NT2/D1 (cell line): ENCODE measurements around the gene CCDC91.
"Not testable (repeated sequence)": the region's sequence is repeated elsewhere in the genome, so short reads cannot be mapped to it uniquely, and the experiment has no call there.

Experiments
- DNase-seq: peaks from one replicate; pipeline ENCODE4 v3.0.0-alpha.2; 2011; ENCODE audit warnings: low read depth, low spot score
- H3K27me3 ChIP-seq: 2 replicates; pipeline ENCODE4 v1.6.0; 2011; ENCODE audit warnings: mild to moderate bottlenecking; ENCODE audit not compliant: insufficient read length, insufficient read depth
- H3K36me3 ChIP-seq: 2 replicates; pipeline ENCODE4 v1.6.1; 2011; ENCODE audit warnings: mild to moderate bottlenecking, low read length, mixed read lengths; ENCODE audit not compliant: insufficient read depth, insufficient read length
- H3K4me1 ChIP-seq: 2 replicates; pipeline ENCODE4 v1.5.1; 2011; ENCODE audit not compliant: insufficient read depth, insufficient read length
- H3K4me3 ChIP-seq: 2 replicates; pipeline ENCODE4 v1.5.1; 2011; ENCODE audit warnings: low read depth; ENCODE audit not compliant: insufficient read length
- H3K9ac ChIP-seq: 2 replicates; pipeline ENCODE4 v1.6.0; 2011; ENCODE audit warnings: low read depth; ENCODE audit not compliant: insufficient read length
- H3K9me3 ChIP-seq: 2 replicates; pipeline ENCODE4 v1.5.1; 2011; ENCODE audit warnings: mild to moderate bottlenecking, low read length; ENCODE audit not compliant: insufficient read depth
- SUZ12 ChIP-seq: IDR thresholded peaks from 2 replicates; pipeline ENCODE4 v1.6.1; 2011; ENCODE audit not compliant: insufficient read length, insufficient read depth; ENCODE audit errors: extremely low read depth
- YY1 ChIP-seq: IDR thresholded peaks from 2 replicates; pipeline ENCODE4 v1.6.1; 2011; ENCODE audit not compliant: insufficient read length, insufficient read depth
- ZNF274 ChIP-seq: IDR thresholded peaks from 2 replicates; pipeline ENCODE4 v1.6.1; 2011; ENCODE audit warnings: mild to moderate bottlenecking, low read depth, low read length

The CCDC91 gene

DNA sequence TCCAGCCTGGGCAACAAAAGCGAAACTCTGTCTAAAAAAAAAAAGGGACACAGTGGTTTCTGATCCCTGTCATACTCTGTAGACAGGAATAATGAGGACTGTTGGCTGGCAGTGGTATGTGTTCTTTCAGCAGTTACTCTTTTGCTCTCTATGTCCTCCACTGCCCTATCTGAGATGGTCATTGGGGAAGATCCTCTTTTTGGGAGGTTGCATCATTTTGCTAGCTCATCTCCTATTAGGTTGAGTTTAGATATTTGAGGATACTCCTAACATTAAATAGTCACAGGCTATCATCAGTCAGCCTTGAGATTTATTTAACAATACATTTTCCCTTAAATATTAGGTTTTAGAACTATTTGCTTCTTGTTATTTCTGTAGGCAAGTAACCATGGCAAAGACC lies 5.9 kb upstream of the CCDC91 start:
- no peak overlapping the region for H3K9ac ChIP-seq
- H3K36me3 ChIP-seq, result no peaks in the 10 kb centered on the region
- no peaks in the 10 kb centered on the region for H3K9me3 ChIP-seq
- DNase-seq, result no peak
- TF ChIP-seq ZNF274 (no peak), SUZ12 (no peak), YY1 (no peak)
- H3K27me3 ChIP-seq, result no peaks in the 10 kb centered on the region
- no peak overlapping the region for H3K4me3 ChIP-seq
- no peaks in the 10 kb centered on the region for H3K4me1 ChIP-seq

GRCh38 chr12:28186500-28186899 lies 3.8 kb upstream of the CCDC91 start:
- Histone ChIP-seq H3K9me3 (no peaks in the 10 kb centered on the region), H3K36me3 (no peaks in the 10 kb centered on the region), H3K27me3 (no peaks in the 10 kb centered on the region), H3K4me1 (no peaks in the 10 kb centered on the region), H3K4me3 (no peak overlapping the region), H3K9ac (no peak overlapping the region)
- TF ChIP-seq YY1, result no peak
- DNase-seq, result peak; percentile 59

DNA sequence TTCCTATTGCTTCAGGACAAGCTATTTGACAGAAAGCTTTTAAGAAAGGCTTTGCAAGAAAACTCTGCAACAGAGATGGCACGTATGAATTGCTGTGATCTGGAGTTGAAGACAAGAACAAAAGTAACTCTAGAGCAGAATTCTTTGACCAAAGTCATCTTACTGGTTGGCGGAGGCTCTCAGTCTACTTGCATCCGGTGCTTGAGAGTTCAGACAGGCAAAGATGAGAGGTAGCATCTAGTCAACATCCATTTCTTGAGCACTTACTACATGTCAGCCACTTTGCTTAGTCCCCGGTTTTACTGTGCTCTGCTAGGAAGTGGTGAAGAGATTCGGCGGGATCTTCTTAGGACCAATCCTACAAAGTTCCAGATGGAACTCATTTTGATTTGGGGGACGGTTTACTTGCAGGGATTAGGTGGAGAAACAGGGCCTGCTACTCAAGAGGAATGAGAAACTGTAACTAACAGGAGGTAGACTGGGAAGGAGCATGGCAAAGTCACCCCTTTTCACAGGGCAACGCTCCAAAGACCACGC lies 404 bp upstream of the CCDC91 start:
- DNase-seq, result no peak
- Histone ChIP-seq H3K27me3 (no peaks in the 10 kb centered on the region), H3K4me3 (peak overlapping the region; percentile 96), H3K36me3 (peaks cover 7% of the 10 kb centered on the region), H3K4me1 (no peaks in the 10 kb centered on the region), H3K9me3 (peaks cover 14% of the 10 kb centered on the region; the same call in 1 of the 2 replicates), H3K9ac (peak overlapping the region; percentile 91)
- no peak for TF ChIP-seq SUZ12
- no peak for TF ChIP-seq ZNF274
- TF ChIP-seq YY1, result no peak

- TF ChIP-seq YY1 (no peak), SUZ12 (no peak), ZNF274 (no peak)
- H3K36me3 ChIP-seq, result peaks cover 7% of the 10 kb centered on the region
- no peak for DNase-seq
- H3K4me1 ChIP-seq, result no peaks in the 10 kb centered on the region
- H3K4me3 ChIP-seq, result peak overlapping the region; percentile 96
- H3K27me3 ChIP-seq, result no peaks in the 10 kb centered on the region
- peaks cover 14% of the 10 kb centered on the region; the same call in 1 of the 2 replicates for H3K9me3 ChIP-seq
- H3K9ac ChIP-seq, result peak overlapping the region; percentile 91
Observed at GRCh38 chr12:28191051-28192048, 1.1 kb downstream of the CCDC91 start.

DNA sequence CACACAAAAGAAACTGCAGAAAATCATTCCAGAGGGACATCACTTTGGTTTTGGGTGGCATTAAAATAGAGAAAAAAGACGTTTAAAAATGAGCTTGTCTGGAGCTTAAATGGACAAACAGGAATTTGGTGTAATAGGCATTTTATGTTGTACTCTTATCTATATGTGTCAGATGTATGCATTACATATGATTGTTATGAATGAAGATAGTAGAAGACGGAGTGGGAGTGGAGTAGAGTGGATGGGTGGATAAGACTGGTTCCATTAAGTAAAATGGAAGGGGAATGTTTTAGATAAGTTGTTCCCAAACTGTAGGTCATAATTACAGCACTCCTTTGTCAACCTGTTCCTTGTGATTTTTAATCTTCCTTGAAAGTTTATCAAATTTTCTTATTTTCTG lies 1.9 kb downstream of the CCDC91 start:
- Histone ChIP-seq H3K36me3 (peaks cover 7% of the 10 kb centered on the region), H3K9me3 (peaks cover 14% of the 10 kb centered on the region; the same call in 1 of the 2 replicates), H3K9ac (no peak overlapping the region), H3K4me1 (no peaks in the 10 kb centered on the region), H3K4me3 (no peak overlapping the region), H3K27me3 (no peaks in the 10 kb centered on the region)
- no peak for DNase-seq
- TF ChIP-seq SUZ12 (no peak), YY1 (no peak), ZNF274 (no peak)

GRCh38 chr12:28194621-28195020 lies 4.4 kb downstream of the CCDC91 start:
- not testable (repeated sequence) for H3K4me3 ChIP-seq, H3K27me3 ChIP-seq, H3K36me3 ChIP-seq, H3K9ac ChIP-seq, H3K4me1 ChIP-seq, DNase-seq
- H3K9me3 ChIP-seq, result peaks cover 27% of the 10 kb centered on the region

- not testable (repeated sequence) for H3K4me1 ChIP-seq, DNase-seq, H3K27me3 ChIP-seq, H3K4me3 ChIP-seq, H3K36me3 ChIP-seq, H3K9ac ChIP-seq
- peaks cover 47% of the 10 kb centered on the region for H3K9me3 ChIP-seq
Observed at GRCh38 chr12:28201136-28201535, 10.9 kb downstream of the CCDC91 start.
